Left ventricle myocardium inferior (tissue), 1 donor: Measurements from ENCODE around the gene MED26. TPM values are rescaled to one million over a fixed set of nuclear protein-coding genes. Genes with fewer than 3 reads are reported as not detected.

ENCODE experiments used
- DNase-seq: peaks from one replicate; pipeline ENCODE4 v3.0.0-alpha.2; 2020
- H3K27ac ChIP-seq: fragments of 200-600 bp; replicated peaks from 2 replicates; pipeline ENCODE4 v1.8.0; 2021
- H3K27me3 ChIP-seq: fragments of 200-600 bp; 2 replicates; pipeline ENCODE4 v1.8.0; 2021; ENCODE audit warnings: low read depth
- H3K36me3 ChIP-seq: fragments of 200-600 bp; 2 replicates; pipeline ENCODE4 v1.8.0; 2021
- H3K4me1 ChIP-seq: fragments of 200-600 bp; 2 replicates; pipeline ENCODE4 v1.8.0; 2021
- H3K4me3 ChIP-seq: fragments of 200-600 bp; 2 replicates; pipeline ENCODE4 v1.8.0; 2021; ENCODE audit warnings: mild to moderate bottlenecking, moderate library complexity
- H3K9me3 ChIP-seq: fragments of 200-600 bp; replicated peaks from 2 replicates; pipeline ENCODE4 v1.8.0; 2021
- CTCF ChIP-seq: fragments of 200-600 bp; IDR thresholded peaks from 2 replicates; pipeline ENCODE4 v1.8.0; 2021; ENCODE audit warnings: antibody characterized with exemption, mild to moderate bottlenecking, borderline replicate concordance
- intact Hi-C: fragments of 100-400 bp; cut with micrococcal nuclease; formaldehyde crosslinking; loops from one replicate; pipeline ENCODE4 v1.11.0; 2022
- total RNA-seq: library from RNA; stranded (reverse); fragmentation: NEBNext Ultra II Directional; extraction: Animal tissue kit (Norgen Biotek cat#: 25700); gene quantifications from one replicate; pipeline ENCODE4 v1.2.1, GENCODE V29; 2021
- donor health status: DM: no; HTN: yes; CAD: no; lungs with severe emphysema.

MED26 gene
- total RNA-seq, 1 donor from 2014 or later = 4.0 TPM

GRCh38 chr19:16628984-16629691 lies 1.1 kb upstream of the MED26 start:
- peak; percentile 37 for DNase-seq

GRCh38 chr19:16627928-16628182 lies 149 bp downstream of the MED26 start:
- DNase-seq = no peak
- H3K36me3 ChIP-seq = peaks cover 20% of the 10 kb centered on the region
- peaks cover 71% of the 10 kb centered on the region for H3K4me1 ChIP-seq
- H3K27ac ChIP-seq = peak overlapping the region; percentile 98
- TF ChIP-seq CTCF = no peak
- H3K4me3 ChIP-seq = peak overlapping the region; percentile 97
- intact Hi-C loops = no loop called here
- H3K27me3 ChIP-seq = no peaks in the 10 kb centered on the region
- no peaks in the 10 kb centered on the region for H3K9me3 ChIP-seq

More at GRCh38 chr19:16628984-16629691, 1.1 kb upstream of the MED26 start:
- no peaks in the 10 kb centered on the region for H3K27me3 ChIP-seq
- H3K4me1 ChIP-seq = peaks cover 59% of the 10 kb centered on the region
- H3K27ac ChIP-seq = peak overlapping the region; percentile 98
- no peaks in the 10 kb centered on the region for H3K9me3 ChIP-seq
- peak overlapping the region; percentile 97 for H3K4me3 ChIP-seq
- TF ChIP-seq CTCF = no peak
- intact Hi-C loops = no loop called here
- H3K36me3 ChIP-seq = peaks cover 23% of the 10 kb centered on the region

- H3K27ac ChIP-seq = peak overlapping the region; percentile 98
- no peak for TF ChIP-seq CTCF
- no peaks in the 10 kb centered on the region for H3K9me3 ChIP-seq
- peaks cover 16% of the 10 kb centered on the region for H3K36me3 ChIP-seq
- peaks cover 76% of the 10 kb centered on the region for H3K4me1 ChIP-seq
- intact Hi-C loops = no loop called here
- DNase-seq = no peak
- H3K4me3 ChIP-seq = peak overlapping the region; percentile 97
- H3K27me3 ChIP-seq = no peaks in the 10 kb centered on the region
Observed at GRCh38 chr19:16627193-16627927, 644 bp downstream of the MED26 start.

- peaks cover 15% of the 10 kb centered on the region for H3K36me3 ChIP-seq
- peak overlapping the region; percentile 98 for H3K27ac ChIP-seq
- peaks cover 81% of the 10 kb centered on the region for H3K4me1 ChIP-seq
- intact Hi-C loops = no loop called here
- H3K9me3 ChIP-seq = no peaks in the 10 kb centered on the region
- no peak for DNase-seq
- no peak for TF ChIP-seq CTCF
- H3K27me3 ChIP-seq = no peaks in the 10 kb centered on the region
- peak overlapping the region; percentile 97 for H3K4me3 ChIP-seq
Observed at GRCh38 chr19:16626796-16627192, 1.2 kb downstream of the MED26 start.

- intact Hi-C loops = no loop called here
- Histone ChIP-seq H3K36me3 (peaks cover under 1% of the 10 kb centered on the region), H3K9me3 (no peaks in the 10 kb centered on the region), H3K4me1 (peaks cover 95% of the 10 kb centered on the region), H3K4me3 (peak overlapping the region; percentile 5), H3K27me3 (no peaks in the 10 kb centered on the region), H3K27ac (peak overlapping the region; percentile 54)
- TF ChIP-seq CTCF = no peak
- DNase-seq = no peak
Observed at GRCh38 chr19:16625163-16625958, 2.6 kb downstream of the MED26 start.
